ENCODE results near the gene COL9A2.

GRCh38 chr1:40315795-40316594 is 1.1 kb downstream of the COL9A2 start:
- no peak for TF ChIP-seq CTCF (conservative IDR thresholded peaks at IDR 0.05)
- no peak for TF ChIP-seq EZH2 (IDR thresholded peaks at IDR 0.05; ENCODE audit: low read depth)

Measured in PC-9 (cell line).